A673 (cell line): Measurements from ENCODE around the gene EXTL1. TPM values are rescaled to one million over a fixed set of nuclear protein-coding genes. Genes with fewer than 3 reads are reported as not detected.
A peak's percentile ranks its signal among the peaks of the same experiment; 100 is the strongest.

Experiments used
- BruUV-seq: library from RNA; stranded (reverse); fragments of 400-500 nt; replicated peaks from 2 replicates; lab custom pipeline; 2021; lab: Mats Ljungman, UMichigan
- CTCF ChIA-PET: fragments of 300-600 bp; sonication (Branson Sonifier 250); formaldehyde crosslinking; loops from one replicate; lab custom pipeline; 2022; ENCODE audit warnings: antibody characterized with exemption; lab: Charles Lee
- POLR2A ChIA-PET: fragments of 300-600 bp; sonication (Branson Sonifier 250); formaldehyde crosslinking; loops from one replicate; lab custom pipeline; 2022; ENCODE audit warnings: antibody characterized with exemption; ENCODE audit not compliant: low non-redundant PET; lab: Charles Lee
- DNase-seq: peaks from one replicate; pipeline ENCODE4 v3.0.0-alpha.2; 2015; ENCODE audit warnings: low spot score
- H3K27ac ChIP-seq: fragments of 200-600 bp; sonication (generic); 2 replicates; pipeline ENCODE4 v1.5.1; 2016; ENCODE audit warnings: mixed run types, low read depth, mild to moderate bottlenecking, mixed read lengths, antibody characterized with exemption, low read length; ENCODE audit not compliant: poor library complexity, severe bottlenecking
- H3K27me3 ChIP-seq: fragments of 200-600 bp; sonication (generic); replicated peaks from 2 replicates; pipeline ENCODE4 v1.6.1; 2017; ENCODE audit warnings: mixed run types, low read depth, mild to moderate bottlenecking, mixed read lengths, antibody characterized with exemption, low read length; ENCODE audit not compliant: insufficient read depth, poor library complexity
- H3K36me3 ChIP-seq: fragments of 200-600 bp; sonication (generic); 2 replicates; pipeline ENCODE4 v1.6.1; 2016; ENCODE audit warnings: mixed run types, mild to moderate bottlenecking, mixed read lengths, antibody characterized with exemption, low read length; ENCODE audit not compliant: insufficient read depth, poor library complexity, severe bottlenecking
- H3K4me1 ChIP-seq: fragments of 200-600 bp; sonication (generic); 2 replicates; pipeline ENCODE4 v1.6.1; 2017; ENCODE audit warnings: mixed run types, mild to moderate bottlenecking, mixed read lengths, antibody characterized with exemption, low read length; ENCODE audit not compliant: insufficient read depth, poor library complexity, severe bottlenecking
- H3K4me3 ChIP-seq: fragments of 200-600 bp; sonication (generic); 2 replicates; pipeline ENCODE4 v1.5.1; 2016; ENCODE audit warnings: low read depth, mixed run types, mild to moderate bottlenecking, mixed read lengths, low read length; ENCODE audit not compliant: poor library complexity, severe bottlenecking
- H3K9me3 ChIP-seq: fragments of 200-600 bp; sonication (generic); 2 replicates; pipeline ENCODE4 v1.6.1; 2016; ENCODE audit warnings: mixed run types, low read depth, mild to moderate bottlenecking, mixed read lengths, antibody characterized with exemption, low read length; ENCODE audit not compliant: poor library complexity, severe bottlenecking
- EZH2 ChIP-seq: fragments of 200-600 bp; sonication (generic); IDR thresholded peaks from 2 replicates; pipeline ENCODE4 v1.6.1; 2017; ENCODE audit warnings: borderline replicate concordance, low read depth, mild to moderate bottlenecking, mixed read lengths, antibody characterized with exemption, low read length; ENCODE audit not compliant: poor library complexity, severe bottlenecking
- intact Hi-C: fragments of 100-400 bp; cut with micrococcal nuclease; formaldehyde crosslinking; loops from one replicate; pipeline ENCODE4 v1.10.0; 2022; ENCODE audit not compliant: unreplicated experiment
- total RNA-seq: library from RNA; stranded (reverse); gene quantifications from 2 replicates; pipeline ENCODE4 v1.2.3, GENCODE V29; 2021
- TF ChIP-seq, protein P1 (sequence below): fragments of 300-800, 200-600 bp; sonication (generic); conservative IDR thresholded peaks from 2 replicates; pipeline ENCODE4 v1.5.1; 2017; ENCODE audit warnings: low read depth, mild to moderate bottlenecking, antibody characterized with exemption, low read length, moderate library complexity, mixed read lengths

EXTL1 gene
- total RNA-seq, 1 experiment from 2014 or later = not detected

DNA sequence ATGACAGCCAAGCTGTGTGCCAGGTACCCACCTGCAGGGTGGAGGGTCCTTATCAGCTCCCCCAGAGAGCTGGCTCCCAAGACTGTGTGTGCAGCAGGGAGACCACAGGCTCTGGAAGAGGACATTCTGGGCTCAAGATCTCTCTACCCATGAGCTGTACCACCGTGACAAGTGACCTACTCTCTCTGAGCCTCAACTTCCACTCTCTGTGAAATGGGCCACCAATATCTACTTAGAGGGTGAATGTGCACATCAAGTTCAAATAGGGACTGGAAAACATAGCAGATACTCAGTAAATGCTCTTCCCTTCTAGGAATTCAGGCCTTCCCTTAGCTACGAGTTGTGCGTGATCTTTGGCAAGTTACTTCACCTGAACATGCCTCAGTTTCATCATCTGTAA lies 22.8 kb downstream of the EXTL1 start:
- TF ChIP-seq, protein P1, sequence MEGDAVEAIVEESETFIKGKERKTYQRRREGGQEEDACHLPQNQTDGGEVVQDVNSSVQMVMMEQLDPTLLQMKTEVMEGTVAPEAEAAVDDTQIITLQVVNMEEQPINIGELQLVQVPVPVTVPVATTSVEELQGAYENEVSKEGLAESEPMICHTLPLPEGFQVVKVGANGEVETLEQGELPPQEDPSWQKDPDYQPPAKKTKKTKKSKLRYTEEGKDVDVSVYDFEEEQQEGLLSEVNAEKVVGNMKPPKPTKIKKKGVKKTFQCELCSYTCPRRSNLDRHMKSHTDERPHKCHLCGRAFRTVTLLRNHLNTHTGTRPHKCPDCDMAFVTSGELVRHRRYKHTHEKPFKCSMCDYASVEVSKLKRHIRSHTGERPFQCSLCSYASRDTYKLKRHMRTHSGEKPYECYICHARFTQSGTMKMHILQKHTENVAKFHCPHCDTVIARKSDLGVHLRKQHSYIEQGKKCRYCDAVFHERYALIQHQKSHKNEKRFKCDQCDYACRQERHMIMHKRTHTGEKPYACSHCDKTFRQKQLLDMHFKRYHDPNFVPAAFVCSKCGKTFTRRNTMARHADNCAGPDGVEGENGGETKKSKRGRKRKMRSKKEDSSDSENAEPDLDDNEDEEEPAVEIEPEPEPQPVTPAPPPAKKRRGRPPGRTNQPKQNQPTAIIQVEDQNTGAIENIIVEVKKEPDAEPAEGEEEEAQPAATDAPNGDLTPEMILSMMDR = no peak
- TF ChIP-seq EZH2 = no peak
- no peak overlapping the region for H3K27ac ChIP-seq
- DNase-seq = no peak
- ChIA-PET POLR2A (no interaction called here), CTCF (no interaction called here)
- intact Hi-C loops = no loop called here
- no peaks in the 10 kb centered on the region for H3K36me3 ChIP-seq
- H3K4me1 ChIP-seq = no peaks in the 10 kb centered on the region
- peaks cover 73% of the 10 kb centered on the region for H3K27me3 ChIP-seq
- BruUV-seq = no TSS peak
- H3K4me3 ChIP-seq = no peak overlapping the region
- no peaks in the 10 kb centered on the region for H3K9me3 ChIP-seq

DNA sequence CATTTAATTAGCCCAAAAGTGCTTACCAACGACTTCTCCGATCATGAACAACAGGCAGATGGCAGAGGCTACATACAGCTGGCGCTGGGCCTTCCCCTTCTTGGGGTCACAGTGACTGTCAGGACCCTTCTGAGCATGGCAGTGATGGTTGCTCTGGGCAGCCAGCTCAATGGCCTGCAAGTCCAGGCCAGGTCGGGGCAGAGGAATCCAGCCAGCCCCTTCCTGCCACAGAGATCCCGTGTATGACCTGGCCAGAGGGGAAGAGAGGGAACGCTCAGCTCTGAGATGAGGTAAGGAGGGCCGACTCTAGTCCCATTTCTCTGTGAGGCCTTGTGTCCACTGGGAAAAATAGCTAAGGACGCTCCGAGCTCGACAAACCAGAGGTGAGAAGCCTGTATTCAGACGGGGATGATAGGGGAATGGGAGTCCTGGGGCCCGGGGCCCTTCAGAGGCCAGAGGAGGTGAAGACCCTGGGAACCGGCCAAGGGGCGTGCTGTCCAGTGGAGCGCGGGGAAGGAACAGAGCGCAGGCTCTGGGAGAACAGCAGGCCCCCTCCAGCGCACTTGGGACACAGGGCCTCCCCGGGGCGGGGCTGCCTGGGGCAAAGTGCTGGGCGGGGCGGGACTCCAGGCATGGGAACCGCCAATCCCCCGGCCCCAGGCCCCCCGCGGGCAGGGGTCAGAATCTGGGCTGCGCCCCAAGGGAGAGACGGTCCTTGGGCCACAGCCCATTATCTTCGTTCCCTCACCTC lies 23.6 kb downstream of the EXTL1 start:
- intact Hi-C loops = no loop called here
- Histone ChIP-seq H3K36me3 (no peaks in the 10 kb centered on the region), H3K4me1 (no peaks in the 10 kb centered on the region), H3K9me3 (no peaks in the 10 kb centered on the region), H3K27me3 (peaks cover 81% of the 10 kb centered on the region), H3K27ac (no peak overlapping the region), H3K4me3 (no peak overlapping the region)
- CTCF ChIA-PET = no interaction called here
- DNase-seq = no peak
- TF ChIP-seq EZH2 = no peak
- TF ChIP-seq, protein P1 = no peak
- BruUV-seq = no TSS peak
- POLR2A ChIA-PET = no interaction called here

DNA sequence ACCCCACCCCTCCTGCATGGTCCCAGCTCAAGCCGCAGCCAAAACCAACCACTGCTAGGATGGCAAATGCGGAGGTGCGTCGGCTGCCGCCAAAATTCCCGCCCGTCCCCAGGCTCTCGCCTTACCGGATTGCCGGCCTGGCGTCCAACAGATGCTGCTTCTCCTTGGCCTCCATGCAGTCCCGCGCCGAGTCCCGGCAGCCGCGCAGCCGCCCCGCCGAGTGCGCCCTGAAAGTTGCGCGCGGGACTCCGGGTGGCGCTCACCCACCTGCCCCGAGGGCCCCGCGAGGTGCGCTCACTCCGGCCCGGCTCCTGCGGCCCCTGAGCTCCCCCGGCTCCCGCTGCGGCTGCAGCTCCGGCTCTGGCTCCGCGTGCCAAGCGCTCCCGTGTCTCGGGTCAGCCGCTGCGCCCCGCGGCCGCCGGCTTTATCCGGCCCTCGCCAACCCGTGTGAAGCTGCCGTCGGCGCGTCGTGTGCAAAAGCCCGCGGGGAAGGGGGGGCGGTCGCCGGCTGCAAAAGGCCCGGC lies 24.2 kb downstream of the EXTL1 start, which contains the start of gene SLC30A2:
SLC30A2 (minus strand) TSS at position 397 of the 524 bp plus-strand sequence; CDS start at position 175, 222 bp downstream.
- Histone ChIP-seq H3K4me1 (no peaks in the 10 kb centered on the region), H3K27ac (no peak within 1 kb of the TSS), H3K27me3 (peaks cover 85% of the 10 kb centered on the region), H3K4me3 (no peak within 1 kb of the TSS), H3K9me3 (no peaks in the 10 kb centered on the region), H3K36me3 (no peaks in the 10 kb centered on the region)
- POLR2A ChIA-PET = no interaction called here
- CTCF ChIA-PET = no interaction called here
- no TSS peak for BruUV-seq
- DNase-seq = no peak
- TF ChIP-seq EZH2 = peak; percentile 99
- TF ChIP-seq, protein P1 = no peak
- intact Hi-C loops = no loop called here
